PC-3 (cell line): ENCODE results near the gene RNF114. TPM values are rescaled to one million over a fixed set of nuclear protein-coding genes. Genes with fewer than 3 reads are reported as not detected.
"Not testable (repeated sequence)": the region's sequence is repeated elsewhere in the genome, so short reads cannot be mapped to it uniquely, and the experiment has no call there.

Source experiments
- ATAC-seq: fragments of 200-7000 bp; cut with Tn5 transposase; 2 replicates; pipeline ENCODE4 v1.9.1; 2020; ENCODE audit warnings: mild to moderate bottlenecking, moderate library complexity
- BruUV-seq: library from RNA; stranded (reverse); fragments of 400-500 nt; replicated peaks from 2 replicates; lab custom pipeline; 2021; lab: Mats Ljungman, UMichigan
- CTCF ChIA-PET: fragments of 300-600 bp; sonication (Branson Sonifier 250); formaldehyde crosslinking; loops from one replicate; lab custom pipeline; 2022; ENCODE audit warnings: antibody characterized with exemption; lab: Charles Lee
- POLR2A ChIA-PET: fragments of 300-600 bp; sonication (Branson Sonifier 250); formaldehyde crosslinking; loops from one replicate; lab custom pipeline; 2022; ENCODE audit warnings: antibody characterized with exemption; ENCODE audit not compliant: unreplicated experiment; lab: Charles Lee
- DNase-seq: peaks from one replicate; pipeline ENCODE4 v3.0.0-alpha.2; 2015
- H2AFZ ChIP-seq: fragments of 300-600 bp; sonication (generic); 2 replicates; pipeline ENCODE4 v1.6.0; 2016; ENCODE audit warnings: antibody characterized with exemption, low read length
- H3F3A ChIP-seq: fragments of 300-600 bp; sonication (generic); one replicate; pipeline ENCODE4 v1.6.0; 2017; ENCODE audit warnings: antibody characterized with exemption, low read length, control low read depth, mild to moderate bottlenecking; ENCODE audit not compliant: unreplicated experiment
- H3K27ac ChIP-seq: fragments of 300-600 bp; sonication (generic); 2 replicates; pipeline ENCODE4 v1.5.1; 2016; ENCODE audit warnings: mild to moderate bottlenecking, low read length
- H3K27me3 ChIP-seq: fragments of 300-600 bp; sonication (generic); 2 replicates; pipeline ENCODE4 v1.6.1; 2016; ENCODE audit warnings: low read length, mixed read lengths
- H3K36me3 ChIP-seq: fragments of 300-600 bp; sonication (generic); 2 replicates; pipeline ENCODE4 v1.6.1; 2016; ENCODE audit warnings: low read depth, mixed run types, low read length, mixed read lengths
- H3K4me1 ChIP-seq: fragments of 300-600 bp; sonication (generic); 2 replicates; pipeline ENCODE4 v1.5.1; 2016; ENCODE audit warnings: low read length; ENCODE audit not compliant: insufficient read depth
- H3K4me2 ChIP-seq: fragments of 300-600 bp; sonication (generic); 2 replicates; pipeline ENCODE4 v1.6.0; 2016; ENCODE audit warnings: low read length
- H3K4me3 ChIP-seq: fragments of 300-600 bp; sonication (generic); 2 replicates; pipeline ENCODE4 v1.5.1; 2016; ENCODE audit warnings: mild to moderate bottlenecking, low read length, mixed read lengths
- H3K79me2 ChIP-seq: fragments of 300-600 bp; sonication (generic); 2 replicates; pipeline ENCODE4 v1.6.1; 2017; ENCODE audit warnings: low read length, mixed read lengths
- H3K9ac ChIP-seq: fragments of 300-600 bp; sonication (generic); 2 replicates; pipeline ENCODE4 v1.6.0; 2016; ENCODE audit warnings: mild to moderate bottlenecking, low read length
- H3K9me2 ChIP-seq: fragments of 300-600 bp; sonication (generic); replicated peaks from 2 replicates; pipeline ENCODE4 v1.6.1; 2016; ENCODE audit warnings: mixed run types, low read length, mixed read lengths
- H3K9me3 ChIP-seq: fragments of 300-600 bp; sonication (generic); 2 replicates; pipeline ENCODE4 v1.6.1; 2016; ENCODE audit warnings: low read length, mixed read lengths
- H4K20me1 ChIP-seq: fragments of 300-600 bp; sonication (generic); 2 replicates; pipeline ENCODE4 v1.6.1; 2016; ENCODE audit warnings: low read length, mixed read lengths
- CTCF ChIP-seq: fragments of 300-600 bp; sonication (generic); conservative IDR thresholded peaks from 2 replicates; pipeline ENCODE4 v1.5.1; 2017; ENCODE audit warnings: antibody characterized with exemption, low read depth, mild to moderate bottlenecking, low read length
- EZH2 ChIP-seq: fragments of 300-600 bp; sonication (generic); IDR thresholded peaks from one replicate; pipeline ENCODE4 v1.6.1; 2017; ENCODE audit warnings: antibody characterized with exemption, mild to moderate bottlenecking, low read length; ENCODE audit not compliant: unreplicated experiment
- EZH2phosphoT487 ChIP-seq: fragments of 300-600 bp; sonication (generic); IDR thresholded peaks from 2 replicates; pipeline ENCODE4 v1.6.1; 2018; ENCODE audit warnings: mild to moderate bottlenecking, antibody characterized with exemption, low read length, borderline replicate concordance
- intact Hi-C: fragments of 100-400 bp; cut with micrococcal nuclease; formaldehyde crosslinking; loops from 2 replicates; pipeline ENCODE4 v1.9.0; 2023
- total RNA-seq: library from RNA; depleted of rRNA; stranded (reverse); fragments of >200 nt; gene quantifications from 2 replicates; pipeline ENCODE4 v1.2.3, GENCODE V29; 2014

Gene RNF114
- total RNA-seq, 1 experiment from 2014 or later, result 133 TPM

GRCh38 chr20:49894073-49894470 is 42.1 kb upstream of the RNF114 start:
- Histone ChIP-seq H3F3A (no peaks in the 10 kb centered on the region), H3K9me2 (no peaks in the 10 kb centered on the region), H3K4me3 (no peak overlapping the region), H3K9ac (no peak overlapping the region), H3K9me3 (no peaks in the 10 kb centered on the region), H3K27me3 (no peaks in the 10 kb centered on the region), H3K79me2 (no peaks in the 10 kb centered on the region), H2AFZ (no peak overlapping the region), H3K4me2 (no peak overlapping the region), H4K20me1 (no peaks in the 10 kb centered on the region), H3K36me3 (no peaks in the 10 kb centered on the region), H3K4me1 (0 out of 2 replicates have a peak, but pooled peaks cover 5% of the 10 kb centered on the region), H3K27ac (no peak overlapping the region)
- intact Hi-C loops, result no loop called here
- TF ChIP-seq EZH2phosphoT487 (no peak), EZH2 (no peak), CTCF (no peak)
- BruUV-seq, result no TSS peak
- ChIA-PET CTCF (no interaction called here), POLR2A (no interaction called here)
- DNase-seq, result no peak
- ATAC-seq, result no peak

DNA sequence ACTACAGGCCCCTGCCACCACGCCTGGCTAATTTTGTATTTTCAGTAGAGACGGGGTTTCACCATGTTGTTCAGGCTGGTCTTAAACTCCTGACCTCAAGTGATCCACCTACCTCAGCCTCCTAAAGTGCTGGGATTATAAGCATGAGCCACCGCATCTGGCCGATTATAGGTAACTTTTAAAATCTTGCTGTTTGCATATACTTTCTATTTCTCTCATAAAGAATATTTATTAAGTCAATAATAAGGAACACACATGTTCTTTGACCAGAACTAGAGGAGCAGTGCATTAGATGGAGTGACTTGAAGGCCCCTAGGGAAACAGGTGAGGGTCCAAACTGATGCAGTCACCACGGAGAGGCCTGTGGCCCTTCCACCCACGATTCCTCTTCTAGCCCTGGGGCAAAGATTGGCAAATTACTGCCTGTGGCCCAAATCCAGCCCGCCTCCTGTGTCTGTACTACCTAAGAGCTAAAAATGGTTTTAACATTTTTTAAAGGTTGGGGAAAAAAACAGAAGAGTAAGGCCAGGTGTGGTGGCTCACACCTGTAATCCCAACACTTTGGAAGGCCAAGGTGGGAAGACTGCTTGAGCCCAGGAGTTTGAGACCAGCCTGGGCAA is 40.6 kb upstream of the RNF114 start:
- ATAC-seq, intact Hi-C loops: not testable (repeated sequence)

DNA sequence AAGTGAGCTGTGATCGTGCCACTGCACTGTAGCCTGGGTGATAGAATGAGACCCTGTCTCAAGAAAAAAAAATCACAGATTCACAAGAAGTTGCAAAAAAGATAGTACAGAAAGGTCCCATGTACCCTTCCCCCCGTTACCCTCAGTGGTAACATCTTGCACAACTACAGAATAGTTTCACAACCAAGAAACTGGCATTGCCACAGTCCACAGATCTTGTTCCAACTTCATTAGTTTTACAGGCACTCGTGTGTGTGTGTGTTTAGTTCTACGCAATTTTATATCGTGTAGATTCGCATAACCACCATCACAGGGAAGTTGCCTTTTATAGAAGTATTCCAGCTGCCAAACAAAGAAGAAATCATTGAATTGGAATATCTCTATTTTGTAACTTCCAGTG is 40.0 kb upstream of the RNF114 start:
- Histone ChIP-seq H3K9me3 (no peaks in the 10 kb centered on the region), H3K36me3 (no peaks in the 10 kb centered on the region), H3K27me3 (no peaks in the 10 kb centered on the region), H3K79me2 (no peaks in the 10 kb centered on the region), H3F3A (no peaks in the 10 kb centered on the region), H3K9me2 (no peaks in the 10 kb centered on the region), H3K9ac (no peak overlapping the region), H3K4me1 (no peaks in the 10 kb centered on the region), H3K27ac (no peak overlapping the region), H2AFZ (no peak overlapping the region), H3K4me3 (no peak overlapping the region), H3K4me2 (no peak overlapping the region), H4K20me1 (no peaks in the 10 kb centered on the region)
- intact Hi-C loops, result no loop called here
- DNase-seq (no peak), ATAC-seq (no peak)
- CTCF ChIA-PET, result no interaction called here
- no TSS peak for BruUV-seq
- no peak for TF ChIP-seq CTCF
- no peak for TF ChIP-seq EZH2
- no peak for TF ChIP-seq EZH2phosphoT487
- POLR2A ChIA-PET, result no interaction called here

More for the DNA sequence above, 40.6 kb upstream of the RNF114 start:
- H3K27me3 ChIP-seq, DNase-seq, H3K27ac ChIP-seq, H3F3A ChIP-seq, H3K4me3 ChIP-seq, H2AFZ ChIP-seq, H3K4me1 ChIP-seq, H3K9me2 ChIP-seq, H3K9me3 ChIP-seq, H3K4me2 ChIP-seq, H4K20me1 ChIP-seq, H3K36me3 ChIP-seq, CTCF ChIA-PET, H3K9ac ChIP-seq, BruUV-seq, H3K79me2 ChIP-seq: not testable (repeated sequence)
- POLR2A ChIA-PET, result interaction anchor here (0.6 kb wide), 1 partner anchor 763 kb away, joined by 3 read pairs; no protein-coding TSS in a partner anchor
